HG03280 (cell line): ENCODE data around the gene TREML1.

Experiments
- ATAC-seq: cut with Tn5 transposase; IDR thresholded peaks from one replicate; pipeline ENCODE4 v1.9.1; 2021; ENCODE audit warnings: mild to moderate bottlenecking, moderate library complexity; ENCODE audit not compliant: unreplicated experiment

TREML1 gene

DNA sequence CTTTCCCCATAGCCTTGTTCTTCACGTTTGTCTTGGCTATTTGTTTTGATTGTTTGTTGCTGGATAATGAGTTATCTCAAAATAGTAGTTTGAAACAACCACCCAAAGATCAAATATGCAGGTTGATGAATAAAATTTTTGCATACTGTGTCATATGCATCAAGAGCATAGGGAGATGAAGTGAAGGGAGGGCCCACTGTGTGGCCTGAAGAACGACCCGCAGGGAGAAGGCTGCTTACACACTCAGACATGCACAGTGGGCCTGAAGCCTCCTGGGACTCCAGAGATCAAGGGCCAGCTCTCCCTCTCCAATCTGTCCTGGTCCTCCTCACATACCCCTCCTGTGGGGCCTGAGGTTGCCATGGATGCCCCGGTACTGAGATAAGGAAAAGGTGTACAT is 25.0 kb upstream of the TREML1 start:
- no peak for ATAC-seq

DNA sequence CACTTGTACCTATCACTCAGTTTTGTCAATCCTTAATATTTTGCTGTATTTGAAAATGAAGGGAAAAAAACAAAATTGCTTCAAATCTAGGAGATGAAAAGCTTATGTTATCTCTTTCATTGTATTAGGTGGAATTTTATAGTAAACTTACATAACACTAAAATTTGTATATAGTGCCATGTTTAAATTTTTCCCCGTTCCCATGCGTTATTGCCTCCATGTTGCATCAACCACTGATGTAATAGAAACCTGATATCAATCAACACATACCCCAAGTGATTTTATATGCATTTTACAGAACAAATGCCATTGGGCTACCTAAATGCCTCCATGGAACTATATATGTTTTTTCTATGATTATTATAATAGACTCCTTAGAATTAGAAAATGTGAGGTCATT is 23.5 kb upstream of the TREML1 start:
- ATAC-seq = no peak

DNA sequence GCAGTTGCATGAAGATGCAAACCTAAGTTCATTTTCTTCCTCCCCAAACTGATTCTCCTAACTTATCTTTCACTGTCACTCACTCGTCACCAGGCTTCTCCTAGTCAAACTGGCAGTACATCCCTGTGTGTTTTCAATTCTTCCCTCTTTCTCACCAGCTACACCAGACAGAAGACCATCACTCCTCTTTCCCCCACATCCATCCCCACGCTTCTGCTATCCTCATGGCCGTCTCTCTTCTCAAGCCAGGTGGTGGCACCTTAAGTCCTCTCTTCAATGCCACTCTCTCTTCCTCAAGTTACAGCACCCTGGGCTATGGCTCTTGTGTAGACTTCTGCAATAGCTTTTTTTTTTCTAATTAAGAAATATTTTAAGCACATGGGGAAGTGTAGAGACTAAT is 23.1 kb upstream of the TREML1 start:
- ATAC-seq = no peak

DNA sequence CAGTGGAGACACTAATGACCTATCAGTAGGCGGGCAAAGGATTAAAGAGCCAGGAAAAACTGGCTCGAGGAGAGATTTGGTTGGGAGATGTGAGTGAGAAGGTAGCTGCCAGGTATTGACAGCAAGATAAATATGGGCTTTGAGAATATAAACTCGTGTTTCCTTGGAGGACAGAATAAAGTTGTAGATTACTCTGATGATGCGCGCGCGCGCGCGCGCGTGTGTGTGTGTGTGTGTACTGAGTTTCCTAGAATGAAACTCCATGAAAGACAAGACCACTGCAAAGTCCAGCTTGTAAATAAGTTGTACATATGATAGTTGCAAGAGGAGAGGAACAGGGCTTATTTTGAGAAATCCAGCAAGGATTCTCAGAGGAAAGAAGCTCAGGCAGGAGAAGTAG is 22.0 kb upstream of the TREML1 start:
- ATAC-seq = no peak

DNA sequence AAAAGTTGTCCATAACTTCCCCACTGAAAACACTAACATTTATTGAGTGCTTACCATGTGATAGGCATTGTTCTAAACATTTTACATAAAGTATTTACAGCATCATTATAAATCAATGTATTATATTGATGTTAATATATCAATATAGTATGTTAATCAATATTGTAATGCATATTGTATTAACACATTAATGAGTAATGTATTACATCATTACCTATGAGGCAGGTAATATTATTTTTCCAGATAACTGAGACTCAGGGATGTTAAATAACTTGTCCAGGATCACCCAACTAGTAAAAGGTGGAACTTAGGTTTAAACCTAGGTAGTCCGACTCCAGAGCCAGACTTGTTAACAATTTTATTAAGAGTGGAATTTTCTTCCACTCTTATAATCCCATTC is 20.9 kb upstream of the TREML1 start:
- no peak for ATAC-seq

DNA sequence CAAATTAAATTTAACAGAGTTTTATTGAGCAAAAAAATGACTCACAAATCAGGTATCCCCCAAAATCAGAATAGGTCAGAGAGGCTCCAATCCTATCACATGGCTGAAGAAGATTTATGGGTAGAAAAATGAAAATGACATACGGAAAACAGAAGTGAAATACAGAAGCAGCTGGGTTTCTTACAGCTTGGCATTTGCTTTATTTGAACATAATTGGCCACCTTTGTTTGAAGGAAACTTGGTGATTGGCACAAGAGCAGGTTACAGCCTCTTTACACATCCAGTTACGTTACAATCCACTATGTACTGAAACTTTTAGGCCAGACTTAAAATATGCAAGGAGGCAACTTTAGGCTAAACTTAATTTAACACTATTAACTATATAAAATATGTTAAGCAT is 20.5 kb upstream of the TREML1 start:
- ATAC-seq = no peak

DNA sequence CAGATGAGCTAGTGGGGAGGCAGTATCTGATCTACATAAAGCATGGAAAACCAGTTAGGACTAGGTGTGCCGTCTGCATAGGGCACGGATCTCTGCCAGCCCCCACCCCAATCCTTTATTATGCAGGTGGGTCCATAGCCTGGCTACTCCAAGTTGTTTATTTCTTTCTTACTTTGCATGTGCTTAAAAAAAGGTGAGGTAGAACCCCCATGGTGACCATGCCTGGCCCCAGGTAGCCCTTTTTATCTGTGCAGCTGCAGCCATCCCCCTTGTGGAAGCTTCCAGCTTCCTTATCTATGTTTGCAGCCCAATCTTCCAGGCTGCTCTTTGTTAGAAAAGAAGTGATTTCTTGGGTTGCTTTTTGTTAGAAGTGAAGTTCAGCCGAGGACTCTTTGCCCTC is 17.8 kb upstream of the TREML1 start:
- ATAC-seq = no peak

DNA sequence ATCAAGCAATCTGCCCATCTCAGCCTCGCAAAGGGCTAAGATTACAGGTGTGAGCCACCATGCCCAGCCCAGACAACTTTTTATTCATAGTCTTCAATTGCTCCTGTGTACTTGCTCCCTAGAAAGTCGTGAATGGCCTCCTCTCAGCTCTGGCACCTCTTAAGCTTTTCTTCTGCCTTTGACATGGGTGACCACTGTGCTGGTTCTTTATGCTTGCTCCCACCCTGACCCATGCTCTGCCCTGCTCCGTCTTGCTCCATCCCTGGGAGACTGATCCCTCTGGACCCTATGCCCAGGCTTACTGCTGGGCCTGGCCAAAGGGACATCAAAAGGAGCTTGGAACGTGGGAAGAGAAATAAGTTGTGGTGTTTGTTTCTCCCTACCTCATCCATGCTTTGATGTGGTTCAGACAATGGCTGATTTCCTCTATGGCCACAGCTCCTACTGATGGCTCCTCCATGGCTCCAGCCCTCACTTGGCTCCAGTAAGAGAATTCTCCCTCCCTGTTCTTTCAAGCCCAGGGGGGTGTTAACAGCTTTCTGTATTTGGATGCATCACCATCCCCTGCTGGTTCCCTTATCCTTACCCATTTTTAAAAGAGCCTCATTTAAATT is 16.5 kb upstream of the TREML1 start:
- ATAC-seq = no peak

DNA sequence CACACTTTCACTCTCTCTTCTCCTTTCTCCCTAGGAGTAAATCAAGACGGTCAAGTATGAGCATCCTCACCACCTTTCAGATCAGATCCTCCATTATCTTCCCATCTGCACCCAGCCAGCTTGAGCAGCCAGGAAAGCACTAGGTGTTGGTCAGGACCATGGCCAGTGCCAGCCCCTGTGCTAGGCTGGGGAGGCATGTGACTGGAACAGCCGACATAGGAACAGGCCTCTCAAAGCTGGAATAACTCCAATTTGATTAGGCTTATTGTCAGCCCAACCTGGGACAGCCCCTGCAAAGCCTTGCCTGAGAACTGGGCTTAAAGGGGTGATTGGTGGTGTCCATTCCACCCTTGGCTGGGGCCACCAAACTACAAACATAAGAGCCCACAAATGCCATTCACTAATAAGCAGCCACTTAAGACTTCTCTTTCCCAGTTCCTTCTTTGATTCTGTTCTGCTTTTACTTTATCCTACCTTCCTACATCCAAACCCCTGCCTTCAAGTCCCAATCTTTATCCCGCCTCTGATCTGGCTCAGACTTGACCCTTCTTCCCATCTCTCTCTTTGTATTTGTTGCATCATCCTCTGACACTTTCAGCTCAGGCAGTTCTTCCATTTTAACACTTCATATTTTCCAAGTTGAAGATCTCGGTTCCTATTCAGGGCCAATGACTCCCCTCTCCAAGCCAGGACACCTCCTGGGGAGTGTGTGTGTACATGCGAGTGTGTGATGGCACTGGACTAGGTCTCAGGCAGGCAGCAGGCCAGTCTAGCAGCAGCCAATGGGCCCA is 13.2 kb upstream of the TREML1 start:
- no peak for ATAC-seq

DNA sequence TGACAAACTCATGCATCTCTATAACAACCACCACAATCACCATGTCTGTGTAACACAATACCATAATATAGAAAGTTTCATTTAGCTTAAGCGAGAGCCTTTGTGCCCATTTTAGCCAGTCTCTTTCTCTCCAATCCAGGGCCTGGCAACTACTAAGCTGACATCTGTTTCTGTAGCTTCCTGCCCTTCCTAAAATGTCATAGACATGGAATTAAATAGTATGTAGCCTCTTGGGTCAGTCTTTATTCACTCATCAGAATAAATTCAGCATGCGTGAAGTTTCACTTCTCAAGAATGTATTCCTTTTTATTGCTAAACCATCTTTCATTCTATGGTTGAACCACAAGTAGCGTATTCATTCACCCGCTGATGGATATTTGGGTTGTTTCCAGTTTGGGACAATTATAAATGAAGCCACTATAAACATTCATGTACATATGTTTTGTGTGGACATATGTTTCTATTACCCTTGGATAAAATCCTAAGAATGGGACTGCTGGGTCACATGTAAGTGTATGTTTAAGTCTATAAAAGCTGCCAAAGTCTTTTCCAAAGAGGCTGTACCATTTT is 10.5 kb upstream of the TREML1 start:
- ATAC-seq = no peak

DNA sequence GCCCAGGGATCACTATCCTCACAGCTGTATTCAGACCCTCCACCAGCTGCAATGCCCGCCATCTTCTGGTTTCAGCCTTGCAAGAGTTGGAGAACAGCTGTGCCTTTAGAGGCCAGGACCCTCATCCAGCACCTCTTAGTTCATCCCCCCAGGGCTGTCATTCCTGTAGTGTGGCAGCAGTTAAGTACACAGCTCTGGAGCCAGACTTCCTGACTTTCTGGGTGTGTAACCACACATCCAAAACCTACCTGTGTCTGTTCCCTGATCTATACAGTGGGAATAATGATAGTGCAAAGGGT is 9.2 kb upstream of the TREML1 start:
- no peak for ATAC-seq

DNA sequence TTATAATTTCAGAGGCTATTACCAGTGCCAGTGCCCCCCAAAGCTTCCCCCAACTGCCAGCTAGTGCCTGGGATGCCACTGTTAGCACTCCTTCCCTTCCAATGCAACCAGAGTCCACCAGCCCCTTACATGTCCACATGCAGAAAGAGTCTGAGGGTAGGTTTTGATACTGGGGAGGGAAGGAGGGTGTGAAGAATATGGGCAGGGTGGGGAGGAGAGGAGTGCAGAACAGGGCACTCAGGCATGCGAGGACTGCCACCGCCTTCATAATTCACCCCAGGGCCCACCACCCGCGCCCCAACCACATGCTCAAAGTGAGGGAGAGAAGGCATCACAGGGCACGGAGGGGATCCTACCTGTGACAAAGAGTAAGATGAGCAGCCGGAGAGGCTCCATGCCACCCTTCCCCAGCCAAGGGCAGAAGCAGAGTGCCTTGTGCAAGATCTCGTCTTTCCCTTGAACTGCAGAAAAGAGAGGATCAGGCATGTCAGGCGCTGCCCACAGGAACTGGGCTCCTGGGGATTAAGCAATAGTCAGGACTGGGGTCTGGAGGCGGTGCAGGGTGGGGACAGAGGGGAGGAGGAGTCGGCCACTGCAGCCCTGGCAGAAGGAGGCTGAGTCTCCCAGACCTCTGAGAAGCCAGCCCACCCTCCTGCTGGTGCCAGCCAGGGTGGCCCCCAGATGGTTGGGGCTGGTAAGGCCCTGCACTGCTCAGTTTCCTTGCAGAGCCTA is 8.7 kb upstream of the TREML1 start, which contains the start of gene TREM2:
TREM2 (minus strand) TSS at position 430 of the 732 bp plus-strand sequence; CDS start at position 396, 34 bp downstream.
- ATAC-seq = no peak

DNA sequence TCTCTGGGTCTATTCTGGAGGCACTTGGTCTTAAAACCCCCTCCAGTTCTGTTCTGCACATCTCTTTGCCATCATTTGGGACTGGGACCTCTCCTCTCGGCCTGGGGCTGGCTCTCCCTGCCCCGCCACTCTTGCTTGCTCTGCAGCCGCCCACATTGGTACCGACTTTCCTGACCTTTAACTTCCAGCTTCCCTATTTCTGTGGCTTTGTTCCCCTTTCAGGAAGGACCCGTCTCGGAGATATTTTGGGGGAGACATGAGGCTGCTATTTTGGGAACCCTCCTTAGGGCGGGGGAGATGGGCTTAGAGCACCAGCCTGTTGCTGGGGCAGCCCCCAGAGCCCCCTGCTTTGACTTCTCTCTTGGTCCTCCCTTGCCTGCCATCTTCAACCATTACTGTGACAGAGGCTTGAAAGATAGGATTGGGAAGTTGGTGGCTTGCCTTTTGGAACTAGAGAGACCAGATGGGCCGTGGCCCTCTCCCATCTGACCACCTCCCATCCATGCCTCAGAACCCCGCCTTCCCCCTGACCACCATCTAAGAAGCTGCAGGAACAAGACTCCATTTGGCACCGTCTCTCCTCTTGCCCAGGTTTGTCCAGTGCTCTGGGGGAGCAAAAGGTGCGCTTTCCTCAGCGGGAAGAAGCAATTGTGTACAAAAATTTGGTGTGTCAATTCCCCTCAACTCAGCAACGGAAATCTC is 7.9 kb upstream of the TREML1 start:
- ATAC-seq = no peak

DNA sequence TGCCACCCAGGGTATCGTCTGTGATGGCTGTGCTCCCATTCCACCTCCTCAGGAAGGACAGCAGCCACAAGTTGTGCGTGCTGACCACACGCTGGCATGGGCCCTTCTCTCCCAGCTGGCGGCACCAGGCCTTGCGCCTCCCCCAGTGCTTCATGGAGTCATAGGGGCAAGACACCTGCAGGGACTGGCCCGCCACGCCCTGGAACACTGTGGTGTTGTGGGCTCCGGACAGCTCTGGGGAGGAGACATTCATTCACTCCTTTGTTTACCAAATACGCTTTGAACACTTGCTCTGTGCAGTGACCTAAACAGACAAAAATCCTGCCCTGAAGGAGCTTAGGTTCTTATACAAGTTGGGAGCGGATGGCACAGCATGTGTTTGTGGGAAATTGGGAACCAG is 7.2 kb upstream of the TREML1 start:
- ATAC-seq = no peak

DNA sequence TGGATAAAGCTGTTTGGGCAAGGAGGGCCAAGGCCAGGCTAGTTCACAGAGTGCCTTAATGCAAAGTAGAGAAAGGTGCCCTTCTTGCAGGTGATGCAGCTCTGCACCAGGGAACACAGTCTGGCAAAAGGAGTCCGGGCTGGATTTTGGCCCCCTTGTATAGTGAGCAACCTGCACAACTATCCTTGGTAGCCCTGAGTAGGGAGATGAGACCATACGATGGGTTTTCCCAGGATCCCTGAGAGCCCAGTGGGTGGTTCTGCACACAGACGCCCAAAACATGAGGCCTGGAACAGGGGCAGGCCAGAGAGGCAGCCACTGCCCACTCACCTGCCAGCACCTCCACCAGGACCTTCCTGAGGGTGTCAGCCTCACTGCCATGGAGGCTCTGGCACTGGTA is 6.8 kb upstream of the TREML1 start:
- no peak for ATAC-seq

DNA sequence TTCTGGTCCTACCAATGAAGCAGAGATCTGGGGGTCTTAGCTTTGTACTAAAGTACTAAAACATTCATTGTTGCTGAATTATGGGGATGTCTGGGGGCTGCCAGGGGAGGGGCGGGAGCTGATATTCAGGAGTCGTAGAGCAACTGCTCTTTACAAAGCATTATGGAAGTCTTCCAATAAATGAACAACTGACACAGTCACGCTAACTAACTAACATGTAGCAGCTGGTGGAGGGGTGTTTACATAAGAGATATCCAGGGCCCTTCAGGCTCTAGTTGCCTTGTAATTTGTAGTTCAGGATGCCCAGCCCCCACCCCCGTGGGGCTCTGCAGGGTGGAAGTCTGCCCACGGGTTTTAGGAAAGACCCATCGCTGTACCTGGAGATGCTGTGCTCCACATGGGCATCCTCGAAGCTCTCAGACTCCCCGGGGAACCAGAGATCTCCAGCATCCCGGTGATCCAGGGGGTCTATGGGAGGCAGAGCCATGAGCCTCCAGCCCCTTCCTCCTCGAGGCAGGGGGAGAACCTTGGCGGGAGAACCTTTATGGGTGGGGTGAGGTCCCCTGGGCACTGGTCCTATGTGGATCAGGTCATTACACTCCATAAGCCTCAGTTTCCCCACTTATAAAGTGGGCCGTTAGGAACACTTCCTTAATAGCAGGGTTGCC is 5.4 kb upstream of the TREML1 start:
- ATAC-seq = no peak

DNA sequence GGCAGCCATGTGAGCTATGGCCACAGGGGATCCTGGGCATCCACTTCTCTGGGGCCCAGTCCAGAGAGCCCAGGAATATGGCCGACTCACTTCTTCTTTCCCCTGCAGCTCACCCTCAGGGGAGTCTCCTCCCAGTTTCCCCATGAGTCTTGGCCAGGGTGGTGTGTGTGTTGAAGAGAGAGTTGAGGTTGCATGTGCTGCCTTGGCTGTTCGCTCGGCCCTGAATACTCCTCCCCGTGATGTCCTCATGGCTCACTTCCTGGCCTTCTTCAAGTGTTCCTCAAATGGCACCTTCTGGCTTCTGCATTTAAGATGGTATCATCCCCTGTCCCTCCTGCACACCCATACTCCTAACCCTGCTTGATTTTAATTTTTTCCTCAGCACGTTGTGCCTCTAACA is 3.2 kb upstream of the TREML1 start:
- no peak for ATAC-seq

DNA sequence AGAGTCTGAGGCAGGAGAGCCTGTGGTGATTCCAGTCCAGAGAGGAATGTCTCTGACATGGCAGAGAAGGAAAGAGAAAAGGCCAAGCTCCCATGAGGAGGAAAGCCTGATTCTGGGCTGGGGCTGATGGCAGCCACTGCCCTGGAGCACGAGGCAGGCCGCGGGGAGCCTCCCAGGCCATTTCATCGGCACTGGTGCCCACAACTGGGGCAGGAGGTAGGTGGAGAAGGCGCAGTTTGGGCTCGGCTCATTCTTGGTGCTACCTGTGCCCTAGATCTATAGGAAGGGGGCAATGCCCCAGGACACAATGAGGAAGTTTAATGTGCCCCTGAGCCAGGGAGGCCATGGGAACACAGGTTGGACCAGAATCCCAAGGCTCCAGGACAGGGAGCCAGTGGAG is 2.6 kb upstream of the TREML1 start:
- no peak for ATAC-seq

DNA sequence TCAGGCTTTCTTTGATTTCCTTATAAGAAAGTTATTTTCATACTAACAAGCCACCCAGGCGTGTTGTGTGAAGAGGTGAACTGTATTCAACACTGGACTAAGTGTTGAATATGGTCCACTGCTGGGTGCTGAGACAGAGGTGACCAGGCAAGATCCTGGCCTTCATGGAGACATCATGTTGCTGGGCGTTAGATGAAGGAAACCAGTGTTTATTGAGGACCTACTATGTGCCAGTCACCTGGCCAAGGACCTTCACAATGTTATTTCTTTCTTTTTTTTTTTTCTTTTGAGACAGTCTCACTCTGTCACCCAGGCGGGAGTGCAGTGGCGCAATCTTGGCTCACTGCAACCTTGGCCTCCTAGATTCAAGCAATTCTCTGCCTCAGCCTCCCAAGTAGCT is 1.9 kb upstream of the TREML1 start:
- ATAC-seq = no peak

DNA sequence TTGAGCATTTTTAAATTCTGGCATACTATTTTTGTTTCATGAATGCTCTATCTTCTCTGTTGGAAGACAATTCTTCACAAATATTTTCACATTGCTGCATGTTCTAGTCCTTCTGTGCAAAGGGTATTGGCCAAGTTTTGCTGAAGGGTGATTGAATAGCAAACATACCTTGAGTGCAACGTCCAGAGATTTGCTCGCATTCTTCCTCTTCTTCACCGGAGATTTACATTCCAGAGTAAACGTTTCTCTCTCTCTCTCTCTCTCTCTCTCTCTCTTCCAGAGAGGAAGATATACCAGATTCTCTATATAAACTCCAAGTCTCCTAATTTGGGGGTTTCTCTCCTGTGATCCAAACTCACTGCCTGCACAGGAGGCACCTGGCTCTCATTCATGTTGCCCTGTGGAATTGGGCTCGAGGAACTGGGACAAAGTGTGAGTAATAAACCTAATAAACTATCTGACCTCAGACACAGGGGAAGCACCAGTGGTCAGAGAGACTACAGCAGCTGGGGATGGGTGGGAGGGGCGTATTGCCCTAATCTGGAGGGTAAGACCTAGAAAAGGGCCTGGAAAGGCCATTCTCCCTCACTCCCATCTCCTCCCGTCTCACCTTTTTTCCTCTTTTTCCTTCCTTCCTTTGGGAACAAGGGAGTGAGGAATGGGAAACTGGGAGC is 1.1 kb upstream of the TREML1 start:
- no peak for ATAC-seq
